SH-SY5Y (cell line): ENCODE measurements around the gene PTPRR.

ENCODE experiments used
- GATA2 ChIP-seq: IDR thresholded peaks from 2 replicates; pipeline ENCODE4 v1.6.1; 2011; ENCODE audit warnings: mild to moderate bottlenecking, low read depth, low read length
- GATA3 ChIP-seq: IDR thresholded peaks from 2 replicates; pipeline ENCODE4 v1.6.1; 2011; ENCODE audit warnings: low read depth, mild to moderate bottlenecking, low read length, moderate library complexity

PTPRR gene

DNA sequence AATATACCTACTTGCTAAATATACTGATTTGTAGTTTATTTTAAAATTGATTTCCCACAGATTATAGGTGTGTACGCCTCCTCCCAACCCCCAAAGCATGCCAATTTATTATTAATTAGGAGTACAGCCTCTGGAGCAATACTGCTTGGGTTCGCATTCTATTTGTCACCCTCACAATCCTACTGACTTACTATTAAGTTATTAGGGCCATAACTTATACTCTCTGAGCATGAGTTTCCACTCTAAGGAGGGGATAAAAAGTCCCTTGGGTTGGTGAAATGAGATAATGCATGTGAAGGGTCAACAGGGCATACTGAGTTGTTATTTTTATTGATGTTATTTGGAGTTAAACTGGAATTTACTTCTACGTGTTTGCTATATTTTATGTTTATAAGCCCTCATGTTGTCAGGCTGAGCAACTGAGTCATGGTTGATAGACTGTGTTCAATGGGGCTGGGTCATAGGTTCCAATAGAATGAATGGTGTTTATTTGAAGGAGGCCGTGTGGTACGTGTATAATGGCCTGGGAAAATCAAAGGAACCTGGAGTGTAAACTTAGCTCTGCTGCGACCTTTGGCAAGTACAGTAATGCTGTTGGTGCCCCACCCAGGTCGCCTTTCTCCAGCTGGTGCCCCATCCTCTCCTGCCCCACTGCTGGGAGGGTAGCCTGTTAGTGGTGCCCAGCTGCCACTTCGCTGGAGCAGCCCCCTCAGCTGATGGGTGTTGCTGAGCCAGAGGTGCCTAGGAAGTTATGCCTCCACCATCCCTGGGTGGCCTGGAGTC, 184.0 kb downstream of the PTPRR start:
- TF ChIP-seq GATA2: no peak
- no peak for TF ChIP-seq GATA3

DNA sequence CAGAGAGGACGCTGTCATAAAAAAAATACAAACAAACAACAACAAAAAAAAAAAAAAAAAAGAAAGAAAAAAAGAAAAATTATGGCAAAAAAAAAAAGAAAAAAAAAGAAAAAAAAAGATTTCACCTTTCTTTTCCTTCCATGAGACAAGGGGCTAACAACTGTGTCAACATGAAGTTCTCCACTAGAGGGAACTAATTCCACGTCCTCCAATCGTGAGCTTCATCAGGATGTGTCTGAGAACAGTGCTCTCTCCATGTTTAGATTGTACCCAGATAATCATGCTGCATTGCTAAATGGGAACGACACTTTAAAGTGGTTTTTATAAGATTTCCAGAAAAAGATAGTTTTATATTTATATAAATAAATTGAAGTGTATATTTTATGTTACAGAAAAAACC, 187.2 kb downstream of the PTPRR start:
- TF ChIP-seq GATA2: peak; percentile 63; the same call in 1 of the 2 replicates
- peak; percentile 51; the same call in 1 of the 2 replicates for TF ChIP-seq GATA3

DNA sequence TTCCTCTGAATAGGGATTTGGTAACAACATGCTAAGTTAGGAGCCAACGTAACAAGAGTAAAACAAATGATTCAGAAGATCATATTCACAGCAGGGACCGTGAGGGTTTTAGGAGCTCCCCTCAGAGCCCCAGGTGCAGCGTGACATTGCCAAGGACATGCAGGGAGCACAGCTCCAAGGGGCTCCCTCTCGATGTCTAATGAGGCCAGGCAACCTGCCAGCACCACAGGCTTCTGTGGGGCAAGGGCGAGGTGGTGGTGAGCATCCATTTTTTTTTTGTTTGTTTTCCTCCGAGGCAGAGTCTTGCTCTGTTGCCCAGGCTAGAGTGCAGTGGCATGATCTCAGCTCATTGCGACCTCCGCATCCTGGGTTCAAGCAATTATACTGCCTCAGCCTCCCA, 188.3 kb downstream of the PTPRR start:
- TF ChIP-seq GATA3 (no peak), GATA2 (no peak)

DNA sequence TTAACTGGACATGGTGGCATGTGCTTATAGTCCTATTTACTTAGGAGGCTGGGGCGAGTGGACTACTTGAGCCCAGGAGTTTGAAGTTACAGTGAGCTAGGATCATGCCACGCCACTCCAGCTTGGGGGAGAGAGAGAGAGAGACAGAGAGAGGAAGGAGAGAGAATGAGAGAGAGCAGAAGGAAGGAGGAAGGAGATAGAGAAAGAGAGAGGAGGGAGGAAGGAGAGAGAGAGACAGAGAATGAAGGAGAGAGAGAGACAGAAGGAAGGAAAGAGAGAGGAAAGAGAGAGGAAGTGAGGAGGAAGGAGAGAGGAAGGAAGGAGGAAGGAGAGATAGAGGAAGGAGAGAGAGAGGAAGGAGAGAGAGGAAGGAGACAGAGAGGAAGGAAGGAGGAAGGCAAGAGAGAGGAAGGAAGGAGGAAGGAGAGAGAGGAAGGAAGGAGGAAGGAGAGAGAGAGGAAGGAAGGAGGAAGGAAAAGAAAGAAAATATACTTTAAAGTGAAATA, 189.8 kb downstream of the PTPRR start:
- TF ChIP-seq GATA3 (no peak), GATA2 (no peak)

DNA sequence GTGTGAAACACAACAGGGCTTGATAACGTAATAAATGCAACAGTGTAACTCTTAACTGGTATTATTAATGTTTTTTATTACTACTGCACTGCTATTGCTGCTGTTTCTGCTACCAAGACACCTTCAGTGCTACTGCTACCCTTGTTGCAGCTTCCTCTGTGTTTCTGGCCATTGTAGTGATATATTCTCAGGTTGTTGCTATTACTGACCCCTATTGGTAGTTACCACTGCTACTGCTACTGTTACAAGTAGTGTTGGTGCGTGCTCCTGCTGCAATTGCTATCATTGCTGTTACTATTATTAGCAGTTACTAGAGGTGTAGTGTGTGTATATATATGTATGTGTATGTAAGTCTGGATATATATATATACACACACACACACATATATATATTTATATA, 196.1 kb downstream of the PTPRR start:
- TF ChIP-seq GATA3: no peak
- no peak for TF ChIP-seq GATA2

DNA sequence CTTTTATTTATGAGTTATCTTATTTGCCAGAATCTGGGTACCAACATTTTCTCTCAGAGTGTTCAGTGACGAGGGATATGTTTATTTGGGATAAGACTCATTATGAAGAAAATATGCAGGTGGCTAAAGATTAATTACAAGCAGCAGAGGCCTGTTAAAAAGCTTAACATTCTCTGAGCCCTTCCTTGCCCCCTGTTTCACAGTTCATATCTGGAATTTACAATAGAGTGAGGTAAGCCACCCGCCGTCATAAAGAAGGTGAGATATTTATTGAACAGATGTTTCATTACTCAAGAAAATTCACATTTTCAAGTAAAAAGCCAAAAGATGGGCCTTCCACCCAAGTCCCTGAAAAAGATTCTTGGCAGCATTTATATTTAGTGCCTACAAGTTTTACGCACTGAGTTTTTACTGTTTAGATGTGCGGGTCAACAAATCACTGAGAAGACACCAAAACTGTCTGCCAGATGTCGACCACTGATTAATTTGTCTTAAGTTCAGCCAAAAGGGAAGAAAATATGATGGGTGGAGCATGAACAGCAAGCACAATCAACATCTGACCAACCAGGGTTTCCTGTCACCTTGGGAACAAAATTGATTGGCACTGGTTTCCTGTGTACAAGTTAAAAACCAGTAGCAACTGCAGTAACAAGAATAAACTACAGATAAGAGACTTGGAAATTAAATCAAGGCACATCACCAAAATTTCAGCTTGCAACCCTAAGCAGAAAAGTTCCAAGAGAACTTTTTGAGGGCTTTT, 197.8 kb downstream of the PTPRR start:
- TF ChIP-seq GATA3: no peak
- no peak for TF ChIP-seq GATA2

DNA sequence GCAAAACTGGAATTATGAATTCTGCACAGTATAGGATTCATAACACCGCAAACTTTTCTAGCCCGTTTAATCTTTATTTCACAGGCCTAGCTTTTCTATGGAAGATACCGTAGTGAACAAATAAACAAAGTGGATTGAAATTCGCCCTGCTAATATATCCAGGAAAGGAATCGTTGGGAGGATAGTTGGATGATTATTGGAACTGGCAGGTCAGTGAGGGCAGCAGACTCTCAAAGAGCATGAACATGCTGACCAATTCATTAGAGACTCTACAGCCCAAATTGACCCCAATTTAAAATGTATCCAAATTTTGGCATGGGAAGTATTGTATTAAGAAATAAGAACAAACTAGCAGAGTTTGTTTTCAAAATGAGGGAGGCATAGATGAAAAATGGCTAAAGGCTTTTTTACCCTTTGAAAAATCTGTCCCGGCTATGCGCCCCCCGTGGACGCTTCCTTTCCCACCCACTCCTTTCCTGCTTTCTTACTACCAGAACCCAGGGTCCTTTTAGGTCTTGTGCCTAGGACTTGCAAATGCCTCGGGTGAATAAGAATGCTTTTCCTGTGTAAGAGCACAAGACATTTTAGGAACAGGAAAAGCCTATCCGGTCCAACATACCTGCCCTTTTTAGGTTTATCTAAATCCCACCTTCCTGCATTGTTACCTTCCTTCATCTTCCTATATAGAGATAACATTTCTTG, 198.7 kb downstream of the PTPRR start:
- TF ChIP-seq GATA2: no peak
- no peak for TF ChIP-seq GATA3

DNA sequence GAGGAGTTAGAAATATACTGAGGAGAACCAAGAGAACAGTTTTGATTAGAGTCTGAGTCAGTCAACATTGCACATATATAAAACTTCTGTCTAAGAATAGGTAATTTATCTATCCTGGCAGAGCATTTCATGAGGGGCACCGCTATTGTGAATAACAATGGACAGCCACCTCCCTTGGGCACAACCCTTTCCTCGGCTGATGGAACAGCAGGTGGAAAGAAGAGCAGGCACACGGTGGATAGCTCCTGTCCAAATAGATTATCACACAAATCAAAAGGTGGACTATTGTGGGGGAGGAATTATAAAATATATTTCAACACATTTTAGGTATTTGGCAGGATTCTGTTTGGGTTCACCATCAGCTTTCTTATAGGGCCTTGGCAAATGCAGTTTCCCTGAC, 199.3 kb downstream of the PTPRR start:
- TF ChIP-seq GATA2 (no peak), GATA3 (no peak)

DNA sequence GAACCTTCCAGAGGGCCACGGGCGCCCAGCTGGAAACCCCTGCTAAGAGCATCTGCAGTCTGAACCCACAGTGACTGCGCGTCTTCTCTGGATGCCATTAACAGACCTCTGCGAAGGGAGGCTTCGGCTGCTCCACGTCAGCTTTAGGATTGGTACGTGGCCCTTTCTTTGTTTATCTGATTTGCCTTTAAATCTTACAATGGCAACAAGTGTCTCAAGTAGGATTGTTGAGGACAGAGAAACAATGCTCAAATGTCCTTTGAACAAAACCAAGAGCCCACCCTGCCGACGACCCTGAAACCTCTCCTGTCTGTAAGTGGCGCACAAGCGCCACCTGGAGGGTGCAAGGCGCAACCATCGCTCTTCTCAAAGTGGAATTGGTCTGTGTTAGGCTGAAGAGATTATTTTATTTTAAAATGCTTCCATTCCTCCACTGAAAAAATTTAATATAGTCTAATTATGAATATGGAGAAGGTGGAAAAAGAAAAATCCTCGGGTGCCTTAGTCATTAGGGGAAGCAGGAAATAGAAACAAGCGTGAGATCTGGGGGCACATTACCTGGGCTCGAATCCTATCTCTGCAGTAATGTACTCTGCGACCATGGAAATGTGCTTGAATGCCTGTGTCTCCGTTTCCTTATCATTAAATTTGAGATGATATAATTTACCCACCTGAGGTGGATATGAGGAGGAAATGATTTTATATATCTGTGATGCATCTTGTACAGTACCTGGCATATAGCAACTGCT, 200.7 kb downstream of the PTPRR start:
- TF ChIP-seq GATA2 (no peak), GATA3 (no peak)

DNA sequence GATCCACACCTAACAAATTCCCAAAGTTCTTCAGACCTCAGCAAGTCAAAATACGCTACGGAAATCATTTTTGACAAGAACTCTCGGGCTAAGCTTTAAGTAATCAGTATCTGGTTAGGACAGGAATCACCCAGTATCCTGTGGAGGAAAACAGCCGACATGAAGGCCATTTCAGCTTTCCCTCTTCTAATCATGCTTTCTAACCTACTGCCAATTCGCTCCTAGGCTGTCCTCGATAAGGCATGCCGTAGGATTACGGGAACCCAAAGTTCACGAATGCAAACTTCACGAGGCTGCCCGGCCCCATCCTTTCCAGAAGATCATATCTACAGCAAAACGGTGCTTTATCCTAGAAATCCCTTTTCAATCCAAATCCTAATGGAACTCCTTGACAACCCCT, 201.5 kb downstream of the PTPRR start:
- TF ChIP-seq GATA2 (no peak), GATA3 (no peak)

DNA sequence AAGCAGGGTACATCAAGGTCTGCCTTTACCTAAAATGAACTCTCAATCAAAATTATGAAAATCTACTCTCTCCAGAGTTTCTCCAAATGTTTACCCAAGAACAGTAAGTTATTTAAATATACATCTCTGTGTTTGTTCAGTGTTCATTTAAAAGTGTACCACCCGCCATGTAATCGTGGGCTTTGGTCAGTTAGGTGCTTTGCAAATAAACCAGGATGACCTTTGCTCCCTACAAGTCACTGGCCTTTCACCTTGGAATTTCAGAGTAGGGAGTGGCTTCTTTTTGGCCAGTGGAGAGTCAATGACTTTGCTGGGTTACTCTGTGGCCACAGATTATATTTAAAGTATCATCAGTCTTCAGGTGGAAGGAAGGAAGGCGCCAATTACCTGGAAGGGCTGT, 208.7 kb downstream of the PTPRR start:
- TF ChIP-seq GATA2 (no peak), GATA3 (no peak)

DNA sequence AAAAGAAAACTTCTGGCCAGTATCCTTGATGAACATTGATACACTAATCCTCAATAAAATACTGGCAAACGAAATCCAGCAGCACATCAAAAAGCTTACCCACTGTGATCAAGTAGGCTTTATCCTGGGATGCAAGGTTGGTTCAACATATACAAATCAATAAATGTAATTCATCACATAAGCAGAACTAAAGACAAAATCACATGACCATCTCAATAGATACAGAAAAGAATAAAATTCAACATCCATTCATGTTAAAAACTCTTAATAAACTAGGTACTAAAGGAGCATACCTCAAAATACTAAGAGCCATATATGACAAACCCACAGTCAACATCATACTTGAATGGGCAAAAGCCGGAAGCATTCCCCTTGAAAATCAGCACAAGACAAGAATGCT, 211.5 kb downstream of the PTPRR start:
- TF ChIP-seq GATA3 (no peak), GATA2 (no peak)

DNA sequence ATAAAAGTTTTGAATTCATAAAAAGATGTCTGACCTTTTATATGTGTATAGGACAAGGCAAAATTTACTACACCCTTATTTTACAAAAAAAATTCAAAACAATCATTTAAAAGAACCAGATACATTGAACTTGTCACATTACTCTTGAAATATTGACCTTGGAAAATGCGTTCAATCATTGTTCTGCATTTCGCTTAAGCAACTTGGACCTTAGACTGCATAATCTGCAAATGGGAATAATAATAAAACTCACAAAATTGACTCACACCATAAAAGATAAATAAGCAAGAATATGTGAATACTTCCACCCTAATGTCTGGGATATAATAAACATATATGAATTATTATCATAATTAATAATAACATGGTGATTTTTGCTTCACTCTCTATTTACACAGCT, 213.9 kb downstream of the PTPRR start:
- no peak for TF ChIP-seq GATA3

DNA sequence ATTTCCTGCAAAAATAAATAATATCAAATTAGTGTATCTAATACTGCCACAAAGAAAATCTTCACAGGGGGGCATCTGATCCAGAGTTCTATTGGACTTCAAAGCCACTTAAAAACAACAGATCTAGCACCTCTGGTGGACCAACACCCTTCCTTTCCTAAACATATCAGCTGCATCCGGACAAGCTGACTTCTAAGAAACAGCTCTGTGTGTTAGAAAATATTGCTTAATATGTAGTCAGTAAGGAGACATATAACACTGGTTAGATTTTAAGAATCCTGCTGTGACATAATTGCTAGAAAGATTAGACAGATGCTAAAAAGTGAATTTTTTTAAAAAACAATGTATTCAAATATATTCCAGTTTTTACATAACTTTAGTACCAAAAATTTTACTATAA, 222.2 kb downstream of the PTPRR start:
- TF ChIP-seq GATA3: no peak
- TF ChIP-seq GATA2: no peak
